Measurements from ENCODE around the gene VWA1.

Gene VWA1, protein sequence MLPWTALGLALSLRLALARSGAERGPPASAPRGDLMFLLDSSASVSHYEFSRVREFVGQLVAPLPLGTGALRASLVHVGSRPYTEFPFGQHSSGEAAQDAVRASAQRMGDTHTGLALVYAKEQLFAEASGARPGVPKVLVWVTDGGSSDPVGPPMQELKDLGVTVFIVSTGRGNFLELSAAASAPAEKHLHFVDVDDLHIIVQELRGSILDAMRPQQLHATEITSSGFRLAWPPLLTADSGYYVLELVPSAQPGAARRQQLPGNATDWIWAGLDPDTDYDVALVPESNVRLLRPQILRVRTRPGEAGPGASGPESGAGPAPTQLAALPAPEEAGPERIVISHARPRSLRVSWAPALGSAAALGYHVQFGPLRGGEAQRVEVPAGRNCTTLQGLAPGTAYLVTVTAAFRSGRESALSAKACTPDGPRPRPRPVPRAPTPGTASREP

DNA sequence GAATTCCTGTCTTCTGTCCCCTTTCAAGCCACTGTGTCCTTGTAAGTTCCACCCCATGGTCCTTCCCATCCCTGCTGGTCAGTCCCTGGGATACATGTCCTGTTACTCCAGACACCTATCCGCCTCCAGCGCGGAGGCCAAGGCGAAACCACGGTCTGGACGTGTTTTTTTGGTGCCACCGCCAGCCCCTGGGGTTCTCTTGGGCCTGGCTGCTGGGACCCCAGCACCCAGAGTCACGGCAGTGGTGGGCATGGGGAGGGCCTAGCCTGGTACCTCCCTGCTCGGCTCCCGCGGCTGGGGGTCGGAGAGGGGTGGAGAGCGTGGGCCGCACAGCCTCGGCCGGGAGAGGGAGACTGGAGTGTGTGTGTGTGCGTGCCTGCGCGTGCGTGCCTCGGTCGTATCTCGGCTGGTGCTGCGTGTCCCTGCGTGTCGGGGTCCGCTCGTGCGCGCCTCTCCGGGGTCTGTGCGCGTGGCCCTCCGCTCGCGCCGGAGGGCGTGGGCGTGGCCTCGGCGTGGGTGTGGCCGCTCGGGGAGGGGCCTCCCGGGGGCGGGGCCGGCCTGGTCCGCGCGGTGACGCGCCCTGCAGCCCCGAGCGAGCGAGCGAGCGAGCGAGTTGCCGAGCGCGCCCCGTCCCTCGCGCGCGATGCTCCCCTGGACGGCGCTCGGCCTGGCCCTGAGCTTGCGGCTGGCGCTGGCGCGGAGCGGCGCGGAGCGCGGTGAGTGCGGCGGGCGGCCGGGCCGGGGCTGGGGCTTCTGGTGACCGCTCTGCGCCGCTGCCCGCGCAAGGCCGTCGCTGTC, at the start of gene VWA1:
Gene VWA1 (plus strand): TSS at position 585 of the 798 bp plus-strand sequence. CDS start 59 bp downstream, at position 644.
- peak; percentile 67 for DNase-seq (ENCODE audit: low read depth)

DNA sequence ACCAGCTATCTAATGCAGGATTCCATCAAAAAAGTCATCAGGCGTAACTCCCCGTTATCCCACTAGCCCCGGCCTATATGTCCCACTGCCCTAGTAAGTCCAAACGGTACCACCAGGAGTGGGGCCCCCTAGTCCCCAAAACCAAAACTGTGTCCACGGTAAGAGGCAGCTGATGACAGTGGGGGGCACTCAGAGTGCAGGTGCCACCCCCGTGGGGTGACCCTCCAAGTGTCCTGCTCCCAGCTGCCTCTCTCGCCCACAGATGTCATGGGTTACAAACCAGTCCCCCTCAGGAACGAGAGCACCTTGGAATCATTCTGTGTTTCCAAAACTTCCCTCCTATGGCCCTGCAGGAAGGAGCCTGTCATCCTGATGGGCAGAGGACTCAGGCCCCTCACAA, 49.6 kb upstream of the VWA1 start:
- no peak for DNase-seq (ENCODE audit: low read depth)

DNA sequence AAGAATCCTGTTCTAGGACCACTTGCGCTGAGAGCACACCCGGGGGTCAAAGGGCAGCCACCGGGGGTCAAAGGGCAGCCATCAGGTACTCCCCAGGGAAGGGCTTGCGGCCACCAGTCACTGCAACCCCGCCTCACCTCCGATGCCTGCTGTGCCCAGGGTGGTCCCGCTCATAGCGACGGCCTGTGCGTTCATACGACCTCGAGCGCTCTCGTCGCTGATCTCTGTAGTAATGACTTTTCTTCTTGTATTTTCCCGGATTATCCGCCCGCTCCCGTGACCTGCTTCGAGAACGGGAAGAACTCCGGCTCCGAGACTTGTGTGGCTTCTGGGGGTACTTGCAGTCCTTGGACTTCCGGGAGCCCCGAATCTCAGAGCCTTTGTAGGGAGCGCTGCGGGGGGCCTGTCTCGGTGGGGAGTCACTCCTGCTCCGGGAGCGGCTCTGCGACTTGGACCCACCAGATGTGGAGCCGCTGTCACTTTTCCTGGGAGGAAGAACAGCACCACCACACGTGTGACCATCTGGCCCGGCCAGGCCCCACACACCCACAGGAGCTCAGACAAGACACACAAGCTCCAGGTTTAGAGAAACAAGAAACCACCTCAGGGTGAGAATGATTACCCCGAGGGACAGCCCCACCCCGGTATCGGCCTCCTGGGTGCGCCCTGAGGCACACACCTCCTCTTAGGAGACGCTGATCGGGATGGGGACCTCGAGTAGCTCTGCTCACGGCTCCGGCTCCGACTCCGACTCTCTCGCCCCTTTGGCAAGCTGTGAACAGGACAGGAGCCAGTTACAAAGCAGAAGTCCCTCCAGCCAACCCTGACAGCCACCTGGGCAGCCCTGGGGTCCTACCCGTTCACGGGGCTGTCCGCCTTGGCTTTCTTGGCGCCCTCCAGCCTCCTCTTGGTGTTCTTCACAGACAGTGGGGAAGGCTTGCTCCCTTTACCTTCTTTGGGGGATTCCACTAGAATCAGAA, 48.1 kb upstream of the VWA1 start:
- no peak for DNase-seq (ENCODE audit: low read depth)

DNA sequence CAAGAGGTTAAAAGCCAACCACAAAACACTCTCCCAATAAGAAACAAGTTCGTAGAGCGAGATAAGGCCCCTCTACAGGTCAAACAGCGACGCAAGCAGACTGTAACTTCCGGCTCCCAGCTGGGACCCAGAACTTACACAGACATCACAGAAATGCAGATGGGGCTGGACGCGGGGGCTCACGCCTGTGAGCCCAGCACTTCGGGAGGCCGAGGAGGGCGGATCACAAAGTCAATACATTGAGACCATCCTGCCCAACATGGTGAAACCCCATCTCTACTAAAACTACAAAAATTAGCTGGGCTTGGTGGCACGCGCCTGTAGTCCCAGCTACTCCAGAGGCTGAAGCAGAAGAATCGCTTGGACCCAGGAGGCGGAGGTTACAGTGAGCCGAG, 47.4 kb upstream of the VWA1 start:
- DNase-seq (ENCODE audit: low read depth): no peak

DNA sequence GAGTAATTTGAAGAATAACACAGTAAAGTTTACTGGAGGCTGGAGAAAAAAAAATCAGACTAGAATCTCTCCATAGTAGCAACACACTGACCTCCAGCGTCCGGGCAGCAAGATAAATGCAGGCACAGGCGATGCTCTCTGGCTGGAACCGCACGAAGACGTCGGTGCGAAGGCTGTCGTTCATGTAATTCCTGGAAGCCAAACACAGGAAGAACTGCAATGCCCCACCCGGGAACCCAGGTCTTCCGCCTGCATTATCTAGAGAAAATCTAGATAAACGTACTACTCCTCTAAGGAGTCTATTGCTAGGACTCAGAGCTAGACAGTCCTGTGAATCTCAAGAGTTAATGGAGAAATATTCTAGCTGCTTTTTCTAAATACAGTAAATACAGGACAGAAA, 44.8 kb upstream of the VWA1 start:
- no peak for DNase-seq (ENCODE audit: low read depth)

DNA sequence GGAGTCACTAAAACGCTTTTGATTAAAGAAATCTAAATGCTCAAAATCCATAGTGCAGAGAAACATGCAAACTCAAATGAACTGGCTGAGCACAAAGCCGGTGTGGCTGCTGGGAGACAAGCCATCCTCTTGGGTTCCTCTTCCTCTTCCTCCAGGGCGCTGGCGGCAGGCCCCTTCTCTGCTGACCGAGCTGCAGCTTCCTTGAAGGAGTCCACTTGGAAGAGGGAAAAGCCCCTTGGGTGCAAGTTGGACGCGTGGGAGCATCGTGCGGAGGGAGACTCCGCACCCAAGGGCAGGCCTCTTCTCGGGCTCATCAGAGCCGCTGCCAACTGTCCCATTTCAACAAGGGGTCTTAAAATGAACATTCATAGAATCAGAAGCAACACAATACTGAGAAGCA, 44.3 kb upstream of the VWA1 start:
- DNase-seq (ENCODE audit: low read depth): no peak

DNA sequence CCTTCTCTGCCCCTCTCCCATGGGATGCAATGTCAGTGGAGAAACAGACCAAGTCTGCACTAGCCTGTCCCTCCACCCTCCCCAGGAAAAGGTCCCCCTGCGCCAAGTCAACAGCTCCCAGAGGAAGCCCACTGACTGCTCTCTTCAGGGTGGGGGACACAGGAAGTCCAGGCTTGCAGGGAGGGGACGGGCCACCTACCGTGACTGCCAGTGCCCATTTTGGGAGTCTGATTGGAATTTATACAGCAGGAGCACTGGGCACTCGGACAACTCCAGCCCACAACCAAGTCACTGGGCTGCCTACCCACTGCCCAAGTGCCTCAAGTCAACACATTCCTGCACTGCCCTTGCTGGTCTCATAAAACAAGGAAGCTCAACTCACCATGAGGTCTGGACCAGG, 42.5 kb upstream of the VWA1 start:
- no peak for DNase-seq (ENCODE audit: low read depth)

DNA sequence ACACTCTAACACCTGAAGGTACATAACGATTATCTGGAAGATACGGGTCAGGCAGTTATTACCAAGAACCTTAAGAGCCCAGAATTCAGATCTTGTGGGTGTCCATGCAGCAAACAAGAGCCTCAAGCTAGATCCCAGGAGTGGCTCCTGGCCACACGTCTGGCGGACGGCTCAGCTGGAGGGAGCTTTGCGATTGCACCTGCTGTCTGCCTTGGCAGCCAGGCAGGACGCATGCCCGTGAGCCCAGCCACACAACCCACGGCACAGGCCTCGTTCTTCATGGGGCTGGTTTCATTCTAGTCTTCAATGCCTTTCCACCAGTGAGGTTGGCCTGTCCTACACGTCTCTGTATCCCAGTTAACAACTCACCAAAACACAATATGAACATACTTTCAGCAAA, 42.1 kb upstream of the VWA1 start:
- no peak for DNase-seq (ENCODE audit: low read depth)

DNA sequence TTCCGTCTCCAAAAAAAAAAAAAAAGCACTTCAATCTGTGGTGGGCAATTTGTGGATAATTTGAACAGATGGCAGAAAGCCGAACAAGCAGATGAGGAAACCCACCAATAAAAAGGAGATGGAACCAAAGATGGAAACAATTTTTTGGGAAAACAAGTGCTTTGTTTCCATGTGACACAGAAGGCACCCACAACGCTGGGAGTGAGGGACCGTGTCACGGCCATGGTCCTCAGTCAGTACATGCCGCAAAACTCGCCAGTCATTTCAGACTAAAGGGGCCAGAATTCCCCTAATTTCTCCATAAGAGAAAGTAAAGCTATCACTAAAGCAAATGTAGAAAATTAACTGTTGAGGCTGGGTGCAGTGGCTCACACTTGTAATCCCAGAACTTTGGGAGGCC, 41.4 kb upstream of the VWA1 start:
- no peak for DNase-seq (ENCODE audit: low read depth)

DNA sequence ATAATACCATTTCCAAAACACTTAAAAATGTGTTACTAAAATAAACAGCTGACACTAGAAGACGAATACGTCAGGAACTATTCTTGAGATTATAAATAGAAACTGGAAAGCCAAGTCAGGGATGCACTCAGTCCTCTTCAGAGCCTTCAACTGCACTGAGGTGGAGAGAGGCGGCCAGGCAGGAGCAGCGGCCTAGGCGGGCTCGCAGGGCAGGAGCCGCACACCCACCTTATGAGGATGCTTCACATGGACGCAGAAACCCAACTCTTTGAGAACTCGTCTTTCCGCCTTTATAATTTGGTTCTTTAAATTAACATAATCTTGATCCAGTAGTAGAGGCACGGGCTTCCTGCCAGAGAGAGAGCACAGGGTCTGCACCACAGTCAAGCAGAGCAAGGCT, 40.3 kb upstream of the VWA1 start:
- DNase-seq (ENCODE audit: low read depth): no peak

DNA sequence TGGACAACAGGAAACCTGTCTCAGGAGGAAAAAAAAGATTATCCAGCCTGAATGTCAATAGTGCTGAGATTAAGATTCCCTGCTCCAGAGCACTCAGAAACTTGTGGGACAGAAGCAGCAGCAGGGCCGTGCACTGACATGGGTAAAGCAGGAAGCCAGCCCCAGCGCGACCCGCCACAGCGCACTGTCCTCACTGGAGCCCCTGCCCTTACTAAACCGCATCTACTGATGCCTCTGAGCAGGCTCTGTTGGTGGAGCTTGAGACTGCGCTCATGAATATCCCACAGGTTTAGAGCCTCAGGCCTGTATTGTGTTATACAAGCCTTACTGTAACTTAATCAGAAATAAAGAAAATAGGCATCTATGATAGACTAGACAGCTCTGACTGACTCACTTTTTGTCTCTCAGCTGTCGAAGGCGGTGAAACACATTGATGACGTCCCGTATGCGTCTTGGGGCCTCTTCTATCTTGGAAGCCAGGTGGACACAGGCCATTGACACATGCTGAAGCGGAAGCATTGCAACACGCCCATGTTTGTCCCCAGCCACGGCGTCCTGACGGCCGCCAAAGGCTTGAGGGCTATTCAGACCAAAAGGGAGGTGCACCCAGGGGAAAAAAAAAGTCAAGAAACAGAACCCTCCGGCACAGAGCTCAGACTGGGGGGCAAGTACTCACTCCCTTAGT, 37.5 kb upstream of the VWA1 start:
- DNase-seq (ENCODE audit: low read depth): peak; percentile 72

DNA sequence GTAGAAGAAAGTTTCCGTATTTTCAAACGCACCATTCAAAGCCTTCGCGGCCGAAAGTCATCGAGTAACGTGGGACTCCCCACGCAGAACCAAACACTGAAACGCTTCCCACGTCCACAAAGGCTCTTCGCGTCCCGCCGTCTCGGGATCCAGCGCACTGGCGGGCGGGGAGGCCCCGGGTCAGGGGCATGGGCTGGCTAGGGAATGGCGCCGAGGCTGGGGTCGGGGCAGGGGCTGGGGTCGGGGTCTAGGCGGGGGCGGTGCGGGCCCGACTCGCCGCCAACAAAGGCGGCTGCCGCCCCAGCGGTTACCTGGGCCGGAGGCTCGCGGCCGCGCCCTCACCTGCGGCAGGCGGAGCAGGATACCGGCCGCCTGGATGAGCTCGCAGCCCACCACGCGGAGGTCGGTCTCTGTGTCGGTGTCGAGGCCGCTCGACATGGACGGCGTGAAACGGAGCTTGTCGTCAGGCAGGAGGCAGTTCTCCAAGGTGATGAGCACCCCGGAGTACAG, 36.8 kb upstream of the VWA1 start:
- no peak for DNase-seq (ENCODE audit: low read depth)

DNA sequence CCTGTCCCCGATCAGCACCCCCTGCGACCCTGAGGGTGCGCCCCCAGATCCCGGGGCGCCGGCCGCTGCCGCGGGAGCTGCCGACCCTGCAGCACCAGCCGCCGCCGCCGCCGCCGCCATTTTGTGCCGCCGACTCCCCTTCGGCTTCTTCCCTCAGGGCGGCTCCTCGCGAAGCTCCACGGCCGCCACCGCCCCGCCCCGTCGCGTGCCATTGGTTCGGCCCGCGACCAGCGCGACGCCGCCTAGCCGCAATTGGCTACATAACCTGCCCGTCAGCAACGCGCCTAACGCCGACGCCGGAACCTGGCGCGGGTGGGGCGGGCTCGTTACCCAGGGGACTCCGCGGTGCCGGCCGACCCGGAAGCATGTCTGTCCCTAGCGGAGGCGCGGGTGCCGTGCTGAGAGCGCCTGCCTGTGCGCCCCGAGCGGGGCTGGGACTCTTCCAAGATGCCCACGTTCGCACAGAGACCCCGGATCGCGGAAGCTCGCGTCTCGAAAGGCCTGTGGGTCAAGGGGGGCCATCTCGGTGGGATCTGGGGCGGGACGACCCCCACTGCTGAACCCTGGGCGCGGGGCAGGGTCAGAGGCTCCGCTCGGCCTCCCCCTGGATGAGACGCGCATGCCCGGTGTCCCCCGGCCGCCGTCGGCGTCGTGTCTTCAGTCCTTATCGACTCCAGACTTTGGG, 36.2 kb upstream of the VWA1 start, which contains the start of gene CCNL2:
Gene CCNL2 (minus strand): TSS at position 149 of the 685 bp plus-strand sequence. CDS start 29 bp downstream, at position 120.
- peak; percentile 99 for DNase-seq (ENCODE audit: low read depth)

DNA sequence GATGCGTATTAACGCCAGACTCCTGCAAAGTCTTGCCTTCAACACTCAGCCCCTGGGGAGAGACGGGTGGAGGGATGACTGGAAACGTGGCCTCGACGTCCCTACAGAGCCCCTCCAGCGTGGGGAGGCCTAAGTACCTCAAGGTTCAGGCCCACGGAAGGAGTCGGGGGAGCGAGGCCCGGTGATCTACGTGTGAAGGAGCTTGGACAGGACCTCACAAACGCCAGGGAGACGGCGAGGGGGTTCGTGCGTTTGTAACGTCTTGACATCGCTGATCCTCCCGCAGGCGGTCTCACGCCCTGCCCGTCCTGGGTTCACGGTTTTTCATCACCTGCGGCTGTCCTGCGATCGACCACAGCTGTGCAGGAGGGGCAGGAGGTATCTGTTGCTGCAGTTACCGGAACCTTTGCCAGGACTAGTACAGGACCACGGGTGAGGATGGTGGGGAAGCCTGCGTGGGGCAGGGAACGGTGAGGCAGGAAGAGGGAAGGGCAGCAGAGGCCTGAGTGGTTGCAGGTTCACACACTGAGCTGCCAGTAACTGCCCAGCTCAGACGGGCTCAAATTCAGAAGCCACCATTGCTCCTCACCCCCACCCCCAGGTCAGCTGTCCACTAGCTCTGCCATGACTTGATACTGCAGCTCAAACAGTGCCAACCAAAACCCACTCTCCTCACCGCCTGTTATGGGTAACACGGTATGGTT, 35.5 kb upstream of the VWA1 start:
- peak; percentile 40 for DNase-seq (ENCODE audit: low read depth)

DNA sequence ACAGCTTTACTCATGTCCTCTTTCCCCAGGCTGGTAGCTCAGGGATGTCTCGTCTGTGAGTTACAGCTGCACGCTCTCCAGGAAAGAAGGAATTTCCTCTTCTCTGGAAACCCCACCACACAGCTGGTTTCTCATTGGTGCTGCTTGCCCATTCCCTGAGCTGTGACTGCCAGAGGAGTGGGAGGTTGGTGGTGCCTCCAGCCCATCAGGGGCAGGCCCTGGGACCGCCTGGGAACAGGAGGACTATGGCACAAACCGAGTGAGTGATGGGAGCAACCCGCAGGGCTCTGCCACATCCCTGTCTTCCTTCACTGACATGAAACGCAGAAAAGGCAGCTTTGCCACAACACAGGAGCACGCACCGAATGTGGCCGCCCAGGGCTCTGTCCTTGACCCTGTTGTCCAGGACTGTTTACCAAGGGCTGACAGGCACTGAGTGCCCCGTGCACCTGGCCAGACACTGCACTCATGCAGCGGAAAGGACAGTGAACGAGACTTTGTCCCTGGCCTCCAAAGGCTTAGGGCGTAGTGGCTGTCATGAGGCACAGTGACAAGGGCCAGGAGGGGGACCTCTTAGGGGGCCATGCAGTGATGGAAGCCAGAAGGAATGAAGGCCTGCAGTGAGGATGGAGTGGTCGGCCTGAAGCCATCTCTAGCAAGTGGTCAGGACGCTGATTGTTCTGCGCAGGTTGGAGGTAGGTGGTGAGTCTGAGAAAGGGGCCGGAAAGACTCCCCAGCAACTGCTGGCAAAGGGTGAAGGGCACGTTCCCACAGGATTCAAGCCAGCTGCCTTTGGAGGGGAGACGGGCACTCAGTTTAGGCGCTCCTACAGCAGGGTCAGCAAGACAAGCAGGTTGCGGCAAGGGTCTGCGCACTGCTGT, 34.7 kb upstream of the VWA1 start:
- no peak for DNase-seq (ENCODE audit: low read depth)

DNA sequence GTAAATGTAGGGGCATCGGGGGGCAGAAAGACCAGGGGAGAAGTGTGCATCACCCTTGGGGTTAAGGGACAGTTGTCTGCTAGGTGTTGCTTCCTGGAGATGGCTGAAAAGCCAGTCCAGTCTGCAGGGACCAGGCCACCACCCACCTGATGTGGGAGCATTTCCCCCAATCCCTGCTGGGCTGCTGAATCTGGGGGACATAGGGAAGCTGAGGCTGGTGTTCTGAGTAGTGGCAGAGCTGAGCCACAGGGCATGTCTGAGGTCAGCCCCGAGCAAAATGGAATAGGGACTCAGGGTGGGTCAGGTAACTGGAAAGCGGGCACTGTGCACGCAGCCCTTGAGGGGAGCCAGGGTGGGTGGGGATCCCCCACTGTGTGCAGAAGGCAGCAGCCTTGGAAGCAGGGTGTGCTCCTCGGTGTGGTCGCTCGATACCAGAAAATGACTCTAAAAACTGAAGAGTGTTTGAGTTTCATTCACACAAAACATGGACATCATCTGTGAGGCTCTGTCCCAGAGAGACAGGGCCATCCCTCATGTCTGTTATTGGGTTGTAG, 34.0 kb upstream of the VWA1 start:
- DNase-seq (ENCODE audit: low read depth): no peak

DNA sequence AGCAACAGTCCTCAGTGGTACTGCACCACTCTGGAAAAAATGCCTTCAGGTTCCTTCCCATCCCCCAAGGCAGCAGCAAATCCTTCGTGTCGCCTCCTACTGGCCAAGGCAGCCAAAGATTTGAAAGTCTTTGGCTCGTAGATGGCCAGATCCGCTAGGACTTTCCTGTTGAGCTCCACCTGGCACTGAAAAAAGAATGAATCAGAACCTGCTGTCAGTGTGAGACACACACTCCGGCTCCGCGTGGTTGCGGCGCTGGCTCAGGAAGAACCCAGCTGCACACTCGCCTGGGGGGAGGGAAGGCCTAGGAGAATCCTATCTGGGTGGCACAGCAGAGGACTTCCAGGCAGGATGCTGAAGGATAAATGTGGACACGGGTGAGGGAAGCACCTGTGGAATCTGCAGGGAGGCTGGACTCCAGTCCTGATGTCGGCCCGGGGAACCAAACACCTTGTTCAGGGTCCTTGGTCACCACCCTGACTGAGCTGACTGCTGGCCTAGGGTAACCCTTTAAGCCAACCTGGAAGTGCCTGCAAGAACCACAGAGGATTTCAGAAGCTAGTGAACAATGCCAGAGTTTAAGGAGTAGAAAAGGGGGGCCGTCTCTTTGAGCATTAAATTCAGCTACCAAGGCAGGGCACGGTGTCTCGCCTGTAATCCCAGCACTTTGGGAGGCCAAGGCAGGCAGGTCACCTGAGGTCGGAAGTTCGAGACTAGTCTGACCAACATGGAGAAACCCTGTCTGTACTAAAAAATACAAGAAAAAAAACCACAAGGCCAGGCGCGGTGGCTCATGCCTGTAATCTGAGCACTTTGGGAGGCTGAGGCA, 33.2 kb upstream of the VWA1 start:
- peak; percentile 78 for DNase-seq (ENCODE audit: low read depth)
